Retinal pigment epithelial cell (primary cell): ENCODE measurements around the gene KIF26A.
"Not testable (repeated sequence)": the region's sequence is repeated elsewhere in the genome, so short reads cannot be mapped to it uniquely, and the experiment has no call there.

ENCODE experiments used
- DNase-seq: peaks from one replicate; pipeline ENCODE4 v3.0.0-alpha.2; 2010; ENCODE audit warnings: low read depth
- H3K4me3 ChIP-seq: 2 replicates; pipeline ENCODE4 v1.5.1; 2011; ENCODE audit warnings: mild to moderate bottlenecking, low read length, control low read depth, moderate library complexity
- CTCF ChIP-seq: conservative IDR thresholded peaks from 2 replicates; pipeline ENCODE4 v1.5.1; 2011; ENCODE audit warnings: low read depth, low read length, control low read depth, inconsistent platforms

The KIF26A gene

GRCh38 chr14:104152246-104152575, 13.8 kb downstream of the KIF26A start:
- H3K4me3 ChIP-seq, result no peak overlapping the region
- TF ChIP-seq CTCF, result no peak
- DNase-seq, result no peak

GRCh38 chr14:104152686-104153393, 14.5 kb downstream of the KIF26A start:
- no peak for DNase-seq
- no peak overlapping the region for H3K4me3 ChIP-seq
- TF ChIP-seq CTCF, result no peak

- H3K4me3 ChIP-seq, DNase-seq: not testable (repeated sequence)
Measured at GRCh38 chr14:104153394-104153755, 15.0 kb downstream of the KIF26A start.

- no peak for DNase-seq
- no peak for TF ChIP-seq CTCF
- no peak overlapping the region for H3K4me3 ChIP-seq
Measured at GRCh38 chr14:104154246-104154645, 15.9 kb downstream of the KIF26A start.

GRCh38 chr14:104155513-104155912, 17.1 kb downstream of the KIF26A start:
- no peak for TF ChIP-seq CTCF
- no peak for DNase-seq
- H3K4me3 ChIP-seq, result no peak overlapping the region

GRCh38 chr14:104156142-104156541, 17.8 kb downstream of the KIF26A start:
- no peak for TF ChIP-seq CTCF
- no peak overlapping the region for H3K4me3 ChIP-seq
- DNase-seq, result no peak

- no peak for DNase-seq
- TF ChIP-seq CTCF, result peak; percentile 36
- no peak overlapping the region for H3K4me3 ChIP-seq
Measured at GRCh38 chr14:104157016-104157928, 18.9 kb downstream of the KIF26A start.
